RCC 7860 (cell line): ENCODE measurements around the gene EXOC7.

Experiments
- DNase-seq: peaks from one replicate; pipeline ENCODE4 v3.0.0-alpha.2; 2015; ENCODE audit warnings: low spot score
- FAIRE-seq: peaks from 2 replicates; lab custom pipeline; 2012; peaks lifted over from hg19 to GRCh38; lab: Jason Lieb, UNC

EXOC7 gene

DNA sequence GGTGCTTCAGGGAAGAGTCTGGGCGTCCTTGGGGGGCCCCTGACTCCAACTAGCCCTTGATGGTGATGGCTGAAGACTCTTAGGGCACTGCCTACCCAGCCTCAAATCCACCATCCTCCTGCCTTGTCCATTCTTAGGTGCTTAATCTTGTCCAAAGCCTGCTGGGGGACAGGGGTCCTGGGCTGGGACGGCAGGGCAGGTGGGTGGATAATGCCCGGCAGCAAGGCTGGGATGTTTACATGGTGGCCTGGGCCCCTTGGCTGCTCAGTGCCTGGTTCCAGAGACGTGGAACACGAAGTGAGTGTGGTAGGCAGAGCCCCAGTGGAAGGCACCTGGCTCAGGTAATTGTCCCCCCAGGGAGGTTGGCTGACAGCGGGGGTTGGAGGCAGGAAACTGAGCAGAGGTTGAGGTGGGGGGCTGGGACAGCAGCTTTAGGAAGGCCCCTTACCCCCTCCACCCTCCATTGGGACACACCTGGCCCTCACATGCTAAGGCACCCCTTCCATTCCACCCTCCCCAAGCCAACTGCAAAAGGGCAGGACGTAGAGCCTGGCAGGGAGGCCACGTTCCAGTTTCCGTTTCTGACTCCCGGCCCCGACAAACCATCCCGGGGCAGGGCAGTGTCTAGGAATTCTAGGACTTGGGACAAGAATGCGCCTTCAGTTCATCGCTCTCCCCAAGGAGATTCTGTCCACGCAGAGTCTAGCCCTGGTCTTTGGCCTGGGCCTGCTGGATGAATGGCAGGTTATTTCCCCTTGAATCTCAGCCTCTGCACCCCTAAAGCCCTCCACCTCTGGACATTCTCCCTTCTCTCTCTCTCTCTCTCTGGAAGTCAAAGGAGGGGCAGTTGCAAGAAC is 35.5 kb upstream of the EXOC7 start:
- DNase-seq, result no peak
- no peak for FAIRE-seq

DNA sequence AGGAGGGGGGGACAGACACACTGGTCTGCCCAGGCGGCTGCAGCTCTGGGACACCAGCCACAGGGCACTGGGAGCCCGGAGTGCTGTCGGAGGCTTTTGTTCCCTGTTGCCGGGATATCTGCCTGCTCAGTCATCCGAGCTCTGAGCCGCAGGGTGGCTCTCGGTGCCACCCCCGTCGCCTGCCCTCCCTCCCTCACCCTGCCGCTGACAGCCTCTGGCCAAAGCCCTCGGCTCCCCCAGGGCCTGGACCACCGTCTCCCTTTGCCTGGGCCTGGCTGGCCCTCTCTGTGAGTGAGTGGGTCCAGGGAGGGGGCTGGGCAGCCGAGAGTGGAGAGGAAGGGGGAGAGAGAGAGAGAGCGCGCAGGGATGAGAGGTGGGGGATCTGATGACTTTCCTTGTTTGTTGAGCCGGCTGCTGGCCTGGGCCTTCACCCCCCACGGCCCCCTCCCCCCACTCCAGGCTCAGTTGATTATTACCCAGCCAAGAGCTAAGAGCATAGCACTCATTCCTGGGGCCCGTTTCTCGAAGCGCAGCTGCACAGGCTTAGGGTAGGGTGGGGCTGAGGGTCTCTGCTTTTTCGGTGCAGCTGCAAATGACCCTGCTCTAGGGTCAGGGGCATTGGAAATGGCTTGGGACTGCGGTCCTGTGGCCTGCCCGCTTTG is 34.8 kb upstream of the EXOC7 start:
- FAIRE-seq (no peak), DNase-seq (peak; percentile 66)

DNA sequence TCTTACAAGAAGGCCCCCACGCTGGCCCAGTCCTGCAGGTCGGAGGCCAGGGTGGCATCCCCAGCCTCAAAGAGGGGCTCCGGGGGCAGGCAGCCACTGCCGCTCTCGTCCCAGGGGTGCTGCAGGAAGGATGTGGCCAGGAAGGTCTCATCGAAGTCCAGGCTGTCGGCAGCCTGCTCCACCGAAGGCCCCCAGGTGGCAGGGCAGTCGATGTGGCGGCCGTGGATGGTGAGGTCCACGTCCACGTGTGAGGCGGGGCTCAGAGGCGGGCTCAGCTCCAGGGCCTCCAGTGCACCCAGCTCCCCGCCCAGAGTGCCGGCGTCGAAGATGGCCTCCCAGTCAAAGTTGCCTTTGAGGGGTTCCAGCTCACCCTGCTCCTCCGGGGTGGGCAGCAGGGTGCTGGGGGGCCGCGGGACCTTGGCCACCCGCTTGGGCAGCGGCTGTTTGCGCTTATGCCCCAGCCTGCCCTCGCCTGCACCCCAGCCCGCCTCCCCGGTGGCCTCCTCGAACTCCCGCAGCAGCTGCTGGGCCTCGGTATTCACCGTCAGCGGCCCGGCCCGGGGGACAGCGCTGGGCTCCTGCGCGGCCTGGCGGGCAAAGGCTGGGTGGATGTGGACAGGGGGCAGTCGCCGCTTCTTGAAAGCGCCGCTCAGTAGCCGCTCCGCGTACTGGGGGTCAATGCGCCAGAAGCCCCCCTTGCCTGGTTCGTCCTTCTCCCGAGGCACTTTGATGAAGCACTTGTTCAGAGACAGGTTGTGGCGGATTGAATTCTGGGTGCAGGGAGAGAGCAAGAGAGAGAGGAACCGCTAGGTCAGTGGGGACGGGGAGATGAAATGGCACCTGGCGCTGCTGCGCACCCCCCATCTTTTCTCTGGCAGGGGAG is 34.0 kb upstream of the EXOC7 start:
- no peak for FAIRE-seq

DNA sequence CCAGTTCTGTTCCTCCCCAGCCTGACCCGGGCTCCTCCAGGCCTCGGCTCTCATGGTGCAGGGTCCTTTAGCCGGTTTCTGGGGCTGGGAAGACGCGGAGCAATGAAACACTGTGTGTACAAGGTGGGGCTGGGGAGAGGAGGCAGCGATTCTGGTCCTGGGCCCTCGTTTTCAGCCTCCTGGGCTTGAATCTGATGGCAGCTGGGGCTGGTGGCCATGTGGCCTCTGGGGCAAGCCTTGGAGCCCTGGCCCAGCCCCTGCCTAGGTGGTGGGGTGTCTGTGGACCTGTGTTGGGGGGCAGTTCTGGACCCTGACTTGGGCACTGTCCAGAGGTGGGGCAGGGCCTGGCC is 33.4 kb upstream of the EXOC7 start:
- no peak for FAIRE-seq

More for the DNA sequence above, 34.0 kb upstream of the EXOC7 start:
- no peak for DNase-seq

DNA sequence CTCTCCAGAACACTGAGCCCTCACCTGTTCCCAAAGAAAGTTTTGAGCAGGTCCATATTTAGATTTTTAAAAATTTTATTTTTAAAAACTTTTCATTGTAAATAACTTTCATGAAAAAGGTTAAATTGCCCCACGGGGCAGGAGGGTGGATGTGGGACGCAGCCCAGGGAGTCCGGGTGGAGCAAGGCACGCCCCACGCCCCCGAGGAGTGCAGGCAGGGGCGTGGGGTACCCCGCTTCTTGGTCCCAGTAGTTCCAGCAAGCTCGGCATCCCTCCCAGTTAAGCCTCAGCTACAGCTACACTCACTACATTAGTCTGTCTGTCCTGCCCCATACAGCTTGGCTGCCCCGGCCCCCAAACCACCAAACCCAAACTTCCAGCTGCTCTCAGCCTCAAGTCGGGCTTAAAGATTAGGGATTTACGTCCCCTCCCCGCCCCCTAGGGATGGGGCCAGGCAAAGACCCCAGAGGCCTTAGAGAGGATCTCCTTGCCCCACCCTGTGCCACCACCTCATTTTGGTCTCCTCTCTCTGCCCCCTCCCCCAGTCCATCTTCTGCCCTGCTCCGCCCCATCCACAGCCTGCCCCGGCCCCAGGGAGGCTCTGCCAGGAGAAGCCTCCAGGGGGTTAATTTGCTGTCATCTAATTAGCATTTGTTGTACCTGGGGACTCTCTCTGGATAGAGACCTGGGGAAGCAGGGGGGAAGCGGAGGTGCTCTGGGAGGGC is 32.9 kb upstream of the EXOC7 start:
- DNase-seq (no peak), FAIRE-seq (no peak)

More for the DNA sequence above, 33.4 kb upstream of the EXOC7 start:
- no peak for DNase-seq

DNA sequence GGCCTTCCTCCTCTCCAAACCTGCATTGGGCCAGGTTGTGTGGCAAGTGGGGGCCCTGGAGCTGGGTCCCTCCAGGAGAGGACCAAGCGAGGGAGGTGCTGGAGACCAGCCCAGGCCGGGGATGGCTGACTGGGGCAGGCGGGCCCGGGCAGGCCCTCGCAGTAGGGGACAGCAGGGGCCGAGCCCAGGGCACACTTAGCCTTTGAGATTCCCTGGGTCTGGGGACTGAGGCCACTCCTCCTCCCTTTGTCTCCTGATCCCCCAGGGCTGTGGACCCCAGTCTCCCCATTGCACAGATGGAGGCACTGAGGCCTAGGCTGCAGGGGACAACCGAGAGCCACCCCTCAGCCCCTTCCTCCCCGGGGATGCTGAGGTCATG is 32.2 kb upstream of the EXOC7 start:
- DNase-seq, result no peak
- FAIRE-seq, result no peak

DNA sequence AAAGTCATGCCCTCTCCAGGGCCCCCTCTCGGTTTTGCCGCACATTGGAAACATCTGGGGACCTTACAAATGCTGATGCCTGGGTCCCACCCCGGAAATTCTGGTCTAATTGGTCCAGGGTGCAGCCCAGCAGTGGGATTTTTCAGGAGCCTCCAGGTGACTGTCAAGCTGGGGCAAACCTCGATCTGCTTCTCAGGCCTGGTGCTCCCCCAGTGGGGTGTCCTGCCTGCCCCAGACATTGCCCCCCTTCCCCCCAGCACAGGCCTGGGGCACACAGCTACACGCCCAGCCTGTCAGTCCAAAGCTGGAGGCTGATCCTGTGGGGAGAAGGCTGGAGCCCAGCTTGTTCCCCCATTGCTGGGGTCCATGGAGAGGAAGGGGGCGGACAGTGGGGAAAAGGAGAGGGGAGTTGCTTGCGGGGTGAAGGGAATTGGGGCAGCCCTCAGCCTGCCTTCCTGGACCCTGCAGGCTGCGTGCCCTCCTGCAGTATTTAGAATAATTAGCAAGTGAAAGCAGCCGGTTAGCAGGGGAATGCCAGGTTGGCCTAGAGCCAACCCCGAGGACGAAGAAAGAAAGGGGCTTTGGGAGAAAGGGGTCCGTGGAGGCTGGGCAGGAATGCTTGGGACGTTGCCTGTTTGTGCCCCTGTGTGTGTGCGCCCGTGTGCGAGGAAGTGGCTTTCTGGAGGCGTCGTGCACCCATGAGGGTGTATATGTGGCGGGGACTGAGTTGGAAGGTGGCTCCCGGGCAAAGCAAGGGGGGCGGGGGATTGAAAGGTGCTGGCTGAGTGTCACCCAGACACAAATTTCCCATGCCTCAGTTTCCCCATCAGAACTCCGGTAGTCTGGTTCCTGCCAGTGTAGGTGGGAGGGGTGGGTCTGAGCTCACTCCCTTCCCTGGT is 31.6 kb upstream of the EXOC7 start:
- FAIRE-seq (no peak), DNase-seq (no peak)

DNA sequence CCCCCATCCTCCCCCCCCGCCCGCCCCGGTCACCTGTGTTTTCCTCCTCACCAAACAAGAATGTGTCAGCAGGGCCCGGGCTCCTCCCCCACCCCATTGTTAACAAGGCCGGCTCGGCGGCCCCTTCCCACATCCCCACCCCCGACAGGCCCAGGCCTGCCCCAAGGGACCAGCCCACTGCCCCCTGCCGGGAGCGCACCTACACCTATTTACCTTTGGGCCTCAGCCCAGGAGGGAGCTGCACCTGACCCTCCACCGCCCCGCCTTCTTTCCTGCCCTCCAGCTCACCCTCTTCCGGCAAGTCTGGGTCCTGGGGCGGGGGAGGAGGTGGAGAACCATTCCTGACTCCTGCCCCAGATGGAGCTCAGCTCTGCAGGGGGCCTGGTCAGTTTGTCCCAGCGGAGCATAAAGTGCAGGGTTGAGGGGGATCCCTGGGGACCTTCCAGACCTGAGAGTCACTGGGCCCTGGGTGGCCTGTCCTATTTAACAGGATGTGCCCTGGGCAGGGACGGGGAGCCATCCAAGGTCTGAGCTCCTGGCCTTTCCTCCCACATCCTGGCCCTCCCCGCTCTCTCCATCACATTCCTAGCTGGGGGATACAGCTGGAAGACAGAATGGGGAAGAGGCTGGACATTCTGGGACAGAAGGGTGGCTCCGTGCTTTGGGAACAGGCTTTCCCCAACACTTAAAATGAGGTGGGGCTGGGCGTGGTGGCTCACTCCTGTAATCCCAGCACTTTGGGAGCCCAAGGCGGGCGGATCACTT is 29.2 kb upstream of the EXOC7 start:
- no peak for DNase-seq
- no peak for FAIRE-seq

DNA sequence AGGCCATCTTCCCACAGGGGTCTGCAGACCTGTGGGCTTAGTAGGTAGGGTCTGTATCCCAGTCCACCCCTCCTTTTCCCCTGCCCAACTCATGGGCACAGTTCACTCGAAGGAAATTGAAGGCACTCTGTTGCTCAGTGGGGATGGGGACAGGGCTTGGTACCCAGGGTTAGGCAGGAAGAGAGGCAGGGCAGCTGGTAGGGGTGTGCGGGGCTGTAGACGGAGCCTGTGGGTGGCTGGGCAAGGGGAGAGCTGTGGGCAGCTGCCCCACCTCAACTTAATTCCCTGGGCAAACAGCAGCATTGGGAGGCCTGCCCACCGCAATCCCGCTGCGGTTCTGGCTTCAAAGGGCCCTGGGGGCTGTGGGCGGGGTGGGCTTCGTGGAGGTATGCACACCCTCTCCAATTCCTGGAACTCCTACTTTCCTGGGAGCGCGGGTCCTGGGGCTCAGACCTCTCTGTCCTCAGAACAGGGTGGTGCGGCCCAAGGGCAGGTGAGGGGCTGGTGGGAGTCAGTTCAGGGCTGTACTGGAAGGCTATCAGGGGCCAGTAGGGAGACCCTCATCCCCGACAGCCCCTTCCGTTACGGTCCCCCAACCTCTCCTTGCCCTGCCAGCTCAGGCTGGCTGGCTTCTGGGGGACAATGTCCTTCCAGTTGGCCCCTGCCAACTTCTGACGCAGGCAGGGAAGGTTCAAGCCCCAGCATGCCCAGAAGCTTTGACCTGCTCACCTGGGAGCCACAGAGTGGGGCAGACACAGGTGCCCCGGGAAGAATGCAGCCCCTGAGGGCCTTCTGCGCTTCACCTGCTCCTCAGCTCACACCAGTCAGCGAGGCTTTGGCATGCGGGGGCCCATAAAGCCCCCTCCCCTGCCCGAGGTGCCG is 28.3 kb upstream of the EXOC7 start:
- DNase-seq (no peak), FAIRE-seq (no peak)

DNA sequence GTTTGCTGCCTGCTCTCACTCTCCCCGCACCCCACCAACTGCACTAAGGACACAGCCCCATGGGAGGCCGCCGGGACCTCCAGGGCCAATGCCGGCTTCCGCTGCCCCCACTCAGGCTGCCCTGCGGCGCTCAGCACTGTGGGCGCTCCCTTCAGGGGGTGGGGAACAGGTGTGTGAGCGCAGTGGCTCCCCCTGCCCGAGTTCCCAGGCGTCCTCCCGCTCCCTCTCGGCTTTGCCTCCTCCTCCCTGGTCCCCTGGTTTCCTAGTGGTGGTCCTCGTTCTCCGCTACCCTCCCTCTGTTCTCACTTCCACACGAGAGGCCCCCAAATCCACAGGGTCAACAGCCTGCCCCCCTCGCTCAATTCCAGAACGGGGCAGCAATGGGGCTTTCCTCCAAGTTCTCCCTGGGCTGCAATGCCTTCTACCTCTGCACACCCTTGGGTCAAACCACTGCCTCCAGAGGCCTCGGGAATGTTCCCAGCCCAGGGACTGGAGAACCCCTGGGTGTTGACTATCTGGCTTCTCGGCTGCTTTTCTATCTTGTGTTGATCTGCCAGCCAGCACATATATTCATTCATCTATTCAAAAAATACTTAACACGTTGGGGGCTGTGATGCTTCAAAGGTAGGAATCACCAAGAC is 27.6 kb upstream of the EXOC7 start:
- FAIRE-seq (no peak), DNase-seq (no peak)

DNA sequence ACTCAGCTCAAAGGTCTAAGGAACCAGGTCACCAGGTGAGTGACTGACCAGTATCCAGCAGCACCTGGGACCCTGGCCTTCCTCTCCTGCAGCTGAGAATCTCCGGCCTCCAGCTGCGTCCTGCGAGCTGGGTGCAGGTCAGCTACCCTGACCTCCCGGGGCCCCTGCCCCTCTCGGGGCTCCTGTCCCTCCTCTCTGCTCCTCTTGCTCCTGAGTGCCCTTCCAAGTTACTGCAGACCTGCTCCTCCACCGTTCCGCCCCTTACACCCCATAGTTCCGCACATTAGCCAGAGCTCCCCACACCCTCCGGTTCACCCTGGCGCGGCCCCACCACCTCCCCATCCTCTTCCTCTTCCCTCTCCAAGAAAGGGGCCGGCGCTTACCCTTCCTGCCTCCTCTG is 26.9 kb upstream of the EXOC7 start:
- FAIRE-seq (no peak), DNase-seq (no peak)

DNA sequence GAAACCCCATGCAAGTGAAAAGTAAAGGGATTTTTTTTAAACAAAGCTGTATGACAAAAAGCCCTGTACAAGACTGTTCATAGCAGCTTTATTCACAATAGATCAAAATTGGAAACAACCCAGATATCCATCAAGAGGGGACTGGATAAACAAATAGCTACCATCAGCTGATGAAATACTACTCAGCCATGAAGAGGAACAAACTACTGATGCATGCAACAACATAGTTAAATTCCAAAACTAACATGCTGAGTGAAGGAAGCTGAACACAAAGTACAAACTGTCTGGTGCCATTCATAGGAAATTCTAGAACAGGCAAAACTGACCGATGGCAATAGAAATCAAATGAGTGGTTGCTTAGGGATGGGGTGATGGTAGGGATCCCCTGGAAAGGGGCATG is 22.3 kb upstream of the EXOC7 start:
- DNase-seq (no peak), FAIRE-seq (no peak)

DNA sequence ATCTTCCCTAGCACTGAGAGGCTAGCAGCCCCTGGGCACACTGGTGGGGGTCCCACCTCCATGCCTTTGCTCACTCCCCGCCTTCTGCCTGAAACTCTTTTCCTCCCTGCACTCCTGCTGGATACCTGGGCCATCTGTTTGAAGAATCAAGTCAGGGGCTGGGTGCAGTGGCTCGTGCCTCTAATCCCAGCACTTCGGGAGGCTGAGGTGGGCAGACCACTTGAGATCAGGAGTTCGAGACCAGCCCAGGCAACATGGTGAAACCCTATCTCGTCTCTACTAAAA is 21.7 kb upstream of the EXOC7 start:
- FAIRE-seq (no peak), DNase-seq (no peak)

DNA sequence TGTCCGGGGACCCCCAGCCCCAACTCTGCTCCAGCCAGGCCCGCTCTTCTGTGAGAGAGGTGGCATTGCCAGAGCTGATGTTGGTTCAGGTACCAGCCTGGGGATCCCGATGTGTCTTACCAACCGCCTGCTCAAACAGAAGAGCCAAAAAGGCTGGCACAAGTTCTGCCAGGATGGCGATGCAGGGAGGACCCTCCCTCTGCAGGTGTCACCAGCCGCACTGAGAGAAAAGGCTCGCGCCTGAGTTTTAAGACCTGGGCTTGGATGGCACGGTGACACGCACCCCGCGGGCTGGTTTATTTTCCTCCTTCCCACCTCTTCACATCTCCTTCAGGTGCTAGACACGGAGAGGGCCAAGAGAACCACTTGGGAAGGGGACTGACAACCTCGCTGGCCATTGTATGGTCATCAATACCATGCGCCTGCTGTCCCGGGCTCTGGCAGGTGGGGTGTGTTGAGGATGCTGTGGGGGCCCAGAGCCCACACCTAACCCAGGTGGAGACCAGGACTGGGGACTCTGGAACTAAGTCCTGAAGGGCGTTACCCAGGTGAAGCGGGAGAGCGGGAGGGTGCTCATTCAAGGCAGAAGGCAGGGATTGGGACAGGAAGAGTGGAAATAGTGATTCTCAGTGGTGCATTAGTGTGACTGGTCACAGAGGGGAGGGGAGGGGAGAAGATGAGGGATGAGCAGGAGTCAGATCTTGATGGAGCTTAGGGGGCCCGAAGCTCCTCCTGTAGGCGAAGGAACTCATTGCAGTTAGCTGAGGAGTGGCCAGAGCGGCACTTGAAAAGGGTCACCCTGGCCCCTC is 21.2 kb upstream of the EXOC7 start:
- FAIRE-seq (no peak), DNase-seq (no peak)

DNA sequence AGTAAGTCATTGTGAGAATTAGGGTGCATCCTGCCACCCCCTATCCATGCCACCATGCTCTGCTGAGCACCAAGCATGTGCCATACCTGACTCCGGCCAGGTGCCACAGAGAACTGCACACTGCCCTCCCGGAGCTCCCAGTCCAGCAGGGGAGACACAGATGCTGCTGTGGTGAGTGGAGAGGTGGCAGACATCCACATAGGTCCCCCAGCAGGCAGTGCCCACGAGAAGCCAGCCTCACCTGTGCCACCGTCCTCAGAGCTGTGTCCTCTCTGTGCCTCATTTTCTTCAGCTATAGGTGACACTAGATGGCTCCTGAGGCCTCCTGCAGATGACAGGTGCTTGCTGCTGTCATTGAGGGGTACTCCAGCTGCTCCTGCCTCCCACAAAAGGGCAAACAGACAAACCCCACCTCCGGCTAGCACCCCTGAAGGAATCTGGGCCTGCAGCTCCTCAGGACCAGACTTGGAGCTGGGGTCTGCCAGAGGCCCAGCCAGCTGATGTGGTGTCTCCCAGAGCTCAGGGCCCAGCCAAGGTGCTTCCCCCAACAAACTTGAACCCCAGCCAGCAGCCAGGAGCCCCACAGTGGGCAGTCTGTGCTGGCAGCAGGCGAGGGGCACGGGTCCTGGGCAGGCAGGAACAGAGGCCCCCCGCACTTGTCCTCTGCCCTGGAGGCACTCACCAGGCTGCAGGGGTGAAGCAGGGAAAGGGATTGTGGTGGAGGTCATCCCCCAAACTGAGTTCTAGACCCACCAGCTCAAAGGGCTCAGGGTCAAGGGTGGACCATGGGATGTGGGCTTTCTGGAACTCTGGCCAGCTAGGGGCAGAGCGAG is 20.4 kb upstream of the EXOC7 start:
- DNase-seq (no peak), FAIRE-seq (no peak)

DNA sequence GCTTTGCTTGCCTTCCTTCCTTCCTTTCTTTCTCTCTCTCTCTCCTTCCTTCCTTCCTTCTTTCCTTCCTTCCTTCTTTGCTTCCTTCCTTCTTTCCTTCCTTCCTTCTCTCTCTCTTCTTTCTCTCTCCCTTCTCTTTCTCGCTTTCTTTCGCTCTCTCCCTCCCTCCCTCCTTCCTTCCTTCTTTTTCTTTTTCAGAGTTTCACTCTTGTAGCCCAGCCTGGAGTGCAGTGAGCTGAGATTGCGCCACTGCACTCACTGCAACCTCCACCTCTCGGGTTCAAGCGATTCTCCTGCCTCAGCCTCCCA is 19.6 kb upstream of the EXOC7 start:
- no peak for FAIRE-seq
- DNase-seq, result no peak
